GM21381 (cell line): Measurements from ENCODE around the gene ADPRHL1.
"Not testable (repeated sequence)": the region's sequence is repeated elsewhere in the genome, so short reads cannot be mapped to it uniquely, and the experiment has no call there.

Experiments
- ATAC-seq: cut with Tn5 transposase; IDR thresholded peaks from one replicate; pipeline ENCODE4 v1.9.1; 2021; ENCODE audit warnings: mild to moderate bottlenecking, moderate library complexity; ENCODE audit not compliant: unreplicated experiment

Gene ADPRHL1

GRCh38 chr13:113483081-113483480, 29.8 kb upstream of the ADPRHL1 start:
- no peak for ATAC-seq

GRCh38 chr13:113479179-113479578, 25.9 kb upstream of the ADPRHL1 start:
- ATAC-seq: no peak

- no peak for ATAC-seq
These were observed 24.4 kb upstream of the ADPRHL1 start for GRCh38 chr13:113477724-113478123.

DNA sequence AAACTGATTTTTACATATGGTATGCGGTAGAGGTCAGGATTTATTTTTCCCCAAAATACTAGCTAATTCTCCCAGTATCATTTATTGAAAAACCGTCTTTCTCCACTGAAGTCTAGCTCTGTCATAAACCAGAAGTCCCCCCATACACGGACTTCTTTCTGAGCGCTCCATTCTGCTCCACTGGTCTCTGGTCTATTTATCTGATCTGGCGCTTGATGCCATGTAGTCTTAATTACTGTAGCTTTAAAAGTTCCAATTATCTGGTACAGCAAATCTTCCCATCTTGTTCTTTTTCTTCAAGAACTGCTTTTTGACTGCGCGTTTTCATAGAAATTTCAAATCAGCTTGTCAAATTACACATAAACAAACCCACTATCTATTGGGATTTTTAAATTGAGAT, 23.5 kb upstream of the ADPRHL1 start:
- ATAC-seq: no peak

DNA sequence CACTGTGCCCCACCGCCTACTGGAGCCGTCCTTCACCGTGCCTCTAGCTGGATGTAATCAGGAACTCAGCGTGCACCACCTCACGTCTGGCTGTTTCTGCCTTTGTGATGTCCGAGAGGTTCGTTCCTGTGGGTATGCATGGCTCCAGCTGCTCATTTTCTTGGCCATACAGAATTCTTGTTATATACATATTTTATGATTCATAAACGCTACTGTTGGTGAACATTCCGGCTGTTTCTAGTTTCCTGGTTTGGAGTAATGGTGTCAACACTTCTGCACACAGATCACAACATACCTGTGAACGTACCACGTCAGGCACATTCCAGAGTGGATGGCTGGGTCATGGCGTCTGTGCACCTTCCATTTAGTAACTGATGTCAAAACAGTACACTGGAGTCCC, 22.6 kb upstream of the ADPRHL1 start:
- no peak for ATAC-seq

DNA sequence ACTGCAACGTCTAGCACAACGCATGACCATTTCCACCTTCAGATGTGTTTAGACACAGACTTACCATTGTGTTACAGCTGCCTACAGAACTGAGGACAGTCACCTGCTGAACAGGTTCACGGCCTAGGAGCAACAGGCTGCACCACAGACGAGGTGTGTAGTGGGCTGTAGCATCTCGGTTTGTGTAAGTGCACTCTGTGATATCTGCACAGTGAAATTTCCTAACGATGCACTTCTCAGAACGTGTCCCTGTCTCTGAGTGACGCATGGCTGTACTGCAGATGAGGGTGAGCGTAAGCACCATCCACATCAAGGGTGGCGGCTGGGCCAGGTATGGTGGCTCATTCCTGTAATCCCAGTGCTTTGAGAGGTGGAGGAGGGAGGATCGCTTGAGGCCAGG, 22.0 kb upstream of the ADPRHL1 start:
- no peak for ATAC-seq

GRCh38 chr13:113474179-113474578, 20.9 kb upstream of the ADPRHL1 start:
- ATAC-seq: no peak

- no peak for ATAC-seq
These were observed 19.2 kb upstream of the ADPRHL1 start for GRCh38 chr13:113472355-113473025.

- ATAC-seq: no peak
These were observed 18.6 kb upstream of the ADPRHL1 start for GRCh38 chr13:113471844-113472243.

DNA sequence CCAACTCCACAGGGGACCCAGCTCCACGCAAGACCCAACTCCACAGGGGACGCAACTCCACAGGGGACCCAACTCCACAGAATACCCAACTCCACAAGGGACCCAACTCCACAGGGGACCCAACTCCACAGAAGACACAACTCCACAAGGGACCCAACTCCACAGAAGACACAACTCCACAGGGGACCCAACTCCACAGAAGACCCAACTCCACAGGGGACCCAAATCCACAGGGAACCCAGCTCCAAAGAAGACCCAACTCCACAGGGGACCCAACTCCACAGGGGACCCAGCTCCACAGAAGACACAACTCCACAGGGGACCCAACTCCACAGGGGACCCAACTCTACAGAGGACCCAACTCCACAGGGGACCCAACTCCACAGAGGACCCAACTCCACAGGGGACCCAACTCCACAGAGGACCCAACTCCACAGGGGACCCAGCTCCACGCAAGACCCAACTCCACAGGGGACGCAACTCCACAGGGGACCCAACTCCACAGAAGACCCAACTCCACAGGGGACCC, 17.4 kb upstream of the ADPRHL1 start:
- not testable (repeated sequence) for ATAC-seq

GRCh38 chr13:113470073-113470472, 16.8 kb upstream of the ADPRHL1 start:
- ATAC-seq: no peak

DNA sequence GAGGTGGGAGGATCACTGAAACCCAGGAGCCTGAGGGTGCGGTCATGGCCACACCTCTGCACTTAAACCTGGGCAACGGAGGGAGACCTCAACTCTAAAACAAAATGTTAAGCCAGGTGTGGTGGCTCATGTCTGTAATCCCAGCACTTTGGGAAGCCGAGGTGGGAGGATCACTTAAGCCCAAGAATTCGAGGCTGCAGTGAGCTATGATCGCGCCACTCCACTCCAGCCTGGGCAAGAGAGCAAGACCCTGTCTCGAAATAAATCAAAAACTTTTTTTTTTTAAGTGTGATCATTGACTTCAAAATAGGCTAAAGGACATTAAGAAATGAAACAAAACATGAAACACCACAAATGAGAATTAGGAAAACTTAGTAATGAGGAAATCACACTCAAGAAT, 16.3 kb upstream of the ADPRHL1 start:
- ATAC-seq: no peak

DNA sequence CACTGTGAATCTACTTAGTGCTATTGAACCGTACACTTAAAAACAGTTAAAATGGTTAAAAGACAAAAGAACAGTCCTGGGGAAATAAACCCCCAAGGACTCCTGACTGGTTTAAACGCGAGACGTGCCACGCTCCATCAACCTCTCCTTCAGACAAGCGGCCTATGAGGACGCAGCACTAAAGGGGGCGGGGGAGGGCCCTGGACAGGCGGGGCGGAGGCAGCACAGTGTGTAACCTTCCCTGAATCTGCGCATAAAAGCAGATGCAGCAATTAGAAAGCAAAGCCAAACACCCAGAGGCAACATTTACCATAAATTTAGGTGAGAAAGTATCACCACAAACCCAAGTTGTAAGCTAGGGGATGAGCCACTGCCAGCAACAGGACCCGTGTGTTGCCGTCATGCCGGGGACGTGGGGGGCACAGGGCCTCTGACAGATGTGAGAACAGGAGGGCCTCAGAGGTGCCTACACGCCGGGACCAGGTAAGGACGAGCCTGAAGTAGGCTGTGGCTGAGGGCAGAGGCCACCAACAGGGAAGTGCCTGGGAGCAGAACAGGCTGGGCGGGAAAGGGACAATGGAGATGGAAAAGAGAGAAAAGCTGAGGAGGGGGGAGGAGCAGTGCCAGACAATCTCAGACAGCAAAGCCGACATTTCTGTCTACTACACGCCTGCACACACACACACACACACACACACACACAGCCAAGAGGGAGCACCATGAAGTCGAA, 15.3 kb upstream of the ADPRHL1 start:
- no peak for ATAC-seq

DNA sequence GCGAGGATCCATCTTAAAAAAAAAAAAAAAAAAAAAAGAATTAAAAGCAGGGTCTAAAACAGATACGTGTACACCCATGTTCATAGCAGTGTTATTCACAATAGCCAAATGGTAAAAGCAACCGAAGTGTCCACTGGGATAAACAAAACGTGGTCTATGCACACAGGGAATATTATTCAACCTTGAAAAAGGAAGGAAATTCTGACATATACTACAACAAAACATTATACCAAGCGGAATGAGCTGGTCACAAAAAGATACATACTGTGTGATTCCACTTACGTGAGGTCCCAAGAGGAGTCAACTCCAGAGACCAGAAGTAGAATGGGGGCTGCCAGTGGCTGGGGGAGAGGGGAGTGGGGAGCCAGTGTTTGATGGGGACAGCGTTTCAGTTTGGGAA, 14.7 kb upstream of the ADPRHL1 start:
- ATAC-seq: no peak

DNA sequence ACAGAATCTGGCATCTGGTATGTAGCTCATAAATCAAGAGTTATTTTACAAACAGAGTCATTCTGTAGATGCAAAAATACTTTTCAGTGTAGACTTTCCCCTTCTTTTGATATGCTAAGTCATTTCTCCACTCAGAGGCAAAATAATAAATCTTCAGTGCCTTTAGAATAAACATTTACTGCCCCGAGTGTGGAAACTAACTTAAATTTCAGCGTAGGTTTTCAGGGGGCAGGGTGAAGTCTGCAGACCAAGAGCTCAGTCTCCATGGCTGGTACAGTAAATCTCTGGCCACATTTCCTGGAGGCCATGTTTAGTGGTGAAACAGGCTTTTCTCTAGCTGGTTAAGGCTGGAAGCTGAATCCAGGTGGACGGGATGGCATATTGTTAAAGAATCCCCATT, 13.1 kb upstream of the ADPRHL1 start:
- ATAC-seq: no peak

- no peak for ATAC-seq
These were observed 12.0 kb upstream of the ADPRHL1 start for GRCh38 chr13:113465300-113465699.

DNA sequence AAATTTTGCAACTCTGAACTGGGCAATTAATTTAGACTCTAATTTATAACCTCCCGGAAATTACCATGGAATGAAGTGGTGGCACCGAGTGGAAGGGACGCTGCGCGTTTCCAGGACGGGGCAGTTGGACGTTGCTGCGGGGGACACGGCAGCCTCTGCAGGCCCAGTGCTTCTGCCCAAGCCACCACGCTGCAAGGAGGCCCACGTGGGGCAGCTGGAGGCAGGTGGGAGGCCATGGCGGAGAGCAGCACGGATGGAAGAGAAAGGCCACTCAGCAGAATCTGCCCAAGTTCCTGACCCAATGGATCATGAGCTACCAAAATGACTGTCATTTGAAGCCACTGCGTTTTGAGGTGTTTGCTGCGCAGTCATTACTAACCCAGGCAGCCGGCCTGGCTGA, 11.2 kb upstream of the ADPRHL1 start:
- no peak for ATAC-seq

DNA sequence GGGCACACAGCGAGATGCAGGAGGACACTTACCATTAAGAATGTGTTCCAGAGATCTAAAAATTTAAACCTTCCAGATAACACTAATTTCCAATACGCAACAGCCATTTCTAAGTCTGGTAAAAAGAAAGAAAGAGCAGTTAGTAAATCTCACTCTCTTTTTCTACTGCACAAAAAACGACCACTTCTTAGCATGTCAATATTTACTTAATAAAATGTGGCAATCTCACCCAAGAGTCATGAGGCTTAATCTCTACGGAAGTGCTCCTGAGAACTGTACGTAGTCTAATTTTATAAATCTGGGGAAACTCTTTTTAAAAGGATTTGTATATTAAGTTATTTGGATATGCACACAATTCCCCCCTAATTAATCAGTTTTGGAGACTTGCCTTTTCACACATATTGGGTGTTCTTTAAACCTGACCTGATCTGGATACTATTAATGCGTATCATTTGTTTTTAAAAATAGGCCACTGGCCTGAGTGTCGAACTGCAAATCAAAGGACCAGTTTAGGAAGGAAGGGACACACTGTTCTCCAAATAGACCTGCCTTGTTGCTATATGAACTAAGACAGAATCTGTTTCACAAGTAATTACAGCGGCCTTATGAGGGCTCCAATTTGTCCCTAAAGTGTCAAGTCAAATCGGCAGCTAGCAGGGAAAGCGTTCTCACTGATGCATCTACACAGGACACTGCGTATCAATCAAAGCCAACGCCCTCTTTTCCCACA, 7.9 kb upstream of the ADPRHL1 start:
- ATAC-seq: no peak

GRCh38 chr13:113460599-113460998, 7.3 kb upstream of the ADPRHL1 start:
- ATAC-seq: no peak

DNA sequence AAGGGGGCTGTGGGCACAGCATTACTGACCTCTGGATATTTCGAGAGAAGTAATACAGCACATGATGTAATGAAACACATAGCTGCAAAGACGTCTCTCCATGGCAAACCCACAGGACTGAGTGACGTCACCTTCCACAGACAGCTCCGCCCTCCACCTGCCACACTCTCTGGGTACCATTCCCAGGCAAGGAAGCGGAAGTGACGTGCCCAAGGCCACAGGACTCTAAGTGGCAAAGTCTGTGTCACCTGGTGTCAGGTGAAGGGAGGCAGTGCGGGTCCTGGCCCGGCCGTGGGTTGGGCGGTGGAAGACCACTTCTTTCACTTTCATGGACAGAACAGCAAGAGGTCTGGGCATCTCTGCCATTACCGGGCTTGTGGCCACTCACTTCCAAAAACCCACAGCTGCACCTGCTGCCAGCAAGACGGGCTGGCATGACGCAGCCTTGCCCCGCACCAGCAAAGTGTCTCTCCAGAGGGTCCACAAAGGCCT, 6.8 kb upstream of the ADPRHL1 start:
- no peak for ATAC-seq

GRCh38 chr13:113458253-113459065, 5.2 kb upstream of the ADPRHL1 start:
- ATAC-seq: no peak
